OCI-LY7 (cell line): ENCODE data around the gene EXOSC10.

ENCODE experiments used
- EZH2phosphoT487 ChIP-seq: fragments of 200-600 bp; sonication (generic); IDR thresholded peaks from 2 replicates; pipeline ENCODE4 v1.6.1; 2018; ENCODE audit warnings: low read depth, borderline replicate concordance, mild to moderate bottlenecking, mixed run types, antibody characterized with exemption, low read length, moderate library complexity, mixed read lengths
- TF ChIP-seq, protein P1 (sequence below): fragments of 200-600 bp; sonication (generic); conservative IDR thresholded peaks from 2 replicates; pipeline ENCODE4 v1.5.1; 2014; ENCODE audit warnings: mild to moderate bottlenecking, antibody characterized with exemption, low read length, moderate library complexity, mixed read lengths

GRCh38 chr1:11130406-11130805 is 30.7 kb upstream of the EXOSC10 start:
- TF ChIP-seq, protein P1, sequence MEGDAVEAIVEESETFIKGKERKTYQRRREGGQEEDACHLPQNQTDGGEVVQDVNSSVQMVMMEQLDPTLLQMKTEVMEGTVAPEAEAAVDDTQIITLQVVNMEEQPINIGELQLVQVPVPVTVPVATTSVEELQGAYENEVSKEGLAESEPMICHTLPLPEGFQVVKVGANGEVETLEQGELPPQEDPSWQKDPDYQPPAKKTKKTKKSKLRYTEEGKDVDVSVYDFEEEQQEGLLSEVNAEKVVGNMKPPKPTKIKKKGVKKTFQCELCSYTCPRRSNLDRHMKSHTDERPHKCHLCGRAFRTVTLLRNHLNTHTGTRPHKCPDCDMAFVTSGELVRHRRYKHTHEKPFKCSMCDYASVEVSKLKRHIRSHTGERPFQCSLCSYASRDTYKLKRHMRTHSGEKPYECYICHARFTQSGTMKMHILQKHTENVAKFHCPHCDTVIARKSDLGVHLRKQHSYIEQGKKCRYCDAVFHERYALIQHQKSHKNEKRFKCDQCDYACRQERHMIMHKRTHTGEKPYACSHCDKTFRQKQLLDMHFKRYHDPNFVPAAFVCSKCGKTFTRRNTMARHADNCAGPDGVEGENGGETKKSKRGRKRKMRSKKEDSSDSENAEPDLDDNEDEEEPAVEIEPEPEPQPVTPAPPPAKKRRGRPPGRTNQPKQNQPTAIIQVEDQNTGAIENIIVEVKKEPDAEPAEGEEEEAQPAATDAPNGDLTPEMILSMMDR = no peak
- TF ChIP-seq EZH2phosphoT487 = no peak
